Keratinocyte (primary cell): ENCODE measurements around the gene OLIG3. TPM values are rescaled to one million over a fixed set of nuclear protein-coding genes. Genes with fewer than 3 reads are reported as not detected.

ENCODE experiments used
- DNase-seq: peaks from one replicate; pipeline ENCODE4 v3.0.0-alpha.2; 2011; ENCODE audit warnings: low read depth, missing footprints, low spot score
- FAIRE-seq: peaks from 2 replicates; lab custom pipeline; 2011; peaks lifted over from hg19 to GRCh38; lab: Jason Lieb, UNC
- H2AFZ ChIP-seq: 2 replicates; pipeline ENCODE4 v1.6.0; 2012; ENCODE audit warnings: low read length, control low read depth, inconsistent platforms; ENCODE audit not compliant: control insufficient read depth
- H3K27ac ChIP-seq: 2 replicates; pipeline ENCODE4 v1.5.1; 2011; ENCODE audit warnings: low read length; ENCODE audit not compliant: control insufficient read depth, insufficient read depth
- H3K27me3 ChIP-seq: 3 replicates; pipeline ENCODE4 v1.6.0; 2011; ENCODE audit warnings: low read length; ENCODE audit not compliant: control insufficient read depth, insufficient read depth; ENCODE audit errors: extremely low read depth
- H3K36me3 ChIP-seq, 2 experiments: 2 replicates in 1 of 2; 3 replicates in 1 of 2; pipeline ENCODE4 v1.5.1; 2011; ENCODE audit warnings: low read length in 2 of 2, mild to moderate bottlenecking in 1 of 2; ENCODE audit not compliant: control insufficient read depth in 2 of 2, insufficient read depth in 2 of 2; ENCODE audit errors: extremely low read depth in 1 of 2
- H3K4me1 ChIP-seq: 3 replicates; pipeline ENCODE4 v1.5.1; 2011; ENCODE audit warnings: low read length; ENCODE audit not compliant: control insufficient read depth, insufficient read depth; ENCODE audit errors: extremely low read depth
- H3K4me2 ChIP-seq: 3 replicates; pipeline ENCODE4 v1.6.0; 2011; ENCODE audit warnings: low read depth, low read length; ENCODE audit not compliant: control insufficient read depth, insufficient read depth; ENCODE audit errors: extremely low read depth
- H3K4me3 ChIP-seq, 3 experiments: fragments of 200-600 bp in 1 of 3; sonication (generic) in 1 of 3; 2 replicates in 2 of 3; 3 replicates in 1 of 3; pipeline ENCODE4 v1.5.1; 2011 to 2016; ENCODE audit warnings: low read length in 3 of 3, mild to moderate bottlenecking in 3 of 3, control low read depth in 2 of 3, inconsistent platforms in 1 of 3, low read depth in 1 of 3, mixed read lengths in 1 of 3, mixed run types in 1 of 3, moderate library complexity in 1 of 3; ENCODE audit not compliant: control insufficient read depth in 2 of 3, insufficient read depth in 2 of 3; ENCODE audit errors: extremely low read depth in 1 of 3
- H3K79me2 ChIP-seq: 2 replicates; pipeline ENCODE4 v1.6.0; 2012; ENCODE audit warnings: low read length; ENCODE audit not compliant: control insufficient read depth, insufficient read depth
- H3K9ac ChIP-seq: 3 replicates; pipeline ENCODE4 v1.6.0; 2011; ENCODE audit warnings: low read length; ENCODE audit not compliant: control insufficient read depth, insufficient read depth; ENCODE audit errors: extremely low read depth
- H3K9me1 ChIP-seq: 3 replicates; pipeline ENCODE4 v1.6.0; 2011; ENCODE audit warnings: low read length; ENCODE audit not compliant: control insufficient read depth, insufficient read depth; ENCODE audit errors: extremely low read depth
- H3K9me3 ChIP-seq: 2 replicates; pipeline ENCODE4 v1.5.1; 2012; ENCODE audit warnings: low read depth, low read length; ENCODE audit not compliant: control insufficient read depth
- H4K20me1 ChIP-seq: 3 replicates; pipeline ENCODE4 v1.6.0; 2011; ENCODE audit warnings: low read length; ENCODE audit not compliant: control insufficient read depth, insufficient read depth; ENCODE audit errors: extremely low read depth
- CTCF ChIP-seq, 3 experiments: IDR thresholded peaks in 1 of 3; conservative IDR thresholded peaks in 1 of 3; optimal IDR thresholded peaks in 1 of 3; 2 replicates in 2 of 3; 3 replicates in 1 of 3; pipeline versions ENCODE3 to v1.5.1; 2011; ENCODE audit warnings: low read length in 3 of 3, mild to moderate bottlenecking in 3 of 3, moderate library complexity in 2 of 3, control low read depth in 1 of 3, inconsistent platforms in 1 of 3; ENCODE audit not compliant: insufficient read depth in 2 of 3; ENCODE audit errors: extremely low read depth in 1 of 3
- EZH2 ChIP-seq: IDR thresholded peaks from one replicate; pipeline ENCODE4 v1.6.1; 2012; ENCODE audit warnings: inconsistent platforms, mild to moderate bottlenecking, low read length, moderate library complexity
- dilution Hi-C: fragments of 300-500 bp; cut with MboI; formaldehyde crosslinking; loops from one replicate; pipeline ENCODE4 v1.7.0; 2020; ENCODE audit warnings: low sequenced_read_pairs; ENCODE audit not compliant: extremely low pct_ligation_motif_present
- polyA plus RNA-seq, 5 experiments: library from polyadenylated mRNA; depleted of rRNA in 3 of 5; stranded (reverse) in 3 of 5; stranded (forward) in 1 of 5; unstranded in 1 of 5; fragments of >200 nt; gene quantifications; 1 replicate in 1 of 5; 2 replicates in 3 of 5; 3 replicates in 1 of 5; pipeline versions ENCODE4 v1.2.1 to v1.2.3, GENCODE V29; 2011 to 2012; ENCODE audit warnings: missing spikeins in 2 of 5, low read depth in 1 of 5, low replicate concordance in 1 of 5

OLIG3 gene
- polyA plus RNA-seq, 1 donor (not counting 4 experiments of a cell fraction or from before 2014, with no cell fraction given) = not detected

GRCh38 chr6:137486416-137486815 is 7.8 kb downstream of the OLIG3 start:
- Histone ChIP-seq H3K27ac (no peak overlapping the region), H3K9me3 (no peaks in the 10 kb centered on the region), H3K79me2 (no peaks in the 10 kb centered on the region), H3K9ac (no peak overlapping the region), H3K27me3 (peaks cover 63% of the 10 kb centered on the region), H3K4me1 (no peaks in the 10 kb centered on the region), H3K9me1 (no peaks in the 10 kb centered on the region), H3K36me3 (no peaks in the 10 kb centered on the region), H4K20me1 (no peaks in the 10 kb centered on the region), H3K4me2 (no peak overlapping the region), H2AFZ (no peak overlapping the region), H3K4me3 (no peak overlapping the region)
- dilution Hi-C loops = no loop called here
- no peak for TF ChIP-seq CTCF (optimal IDR thresholded peaks at IDR 0.05 in 1 of 3, IDR thresholded peaks at IDR 0.05 in 1 of 3, conservative IDR thresholded peaks at IDR 0.05 in 1 of 3; ENCODE audit: extremely low read depth in 1 of 3, insufficient read depth in 2 of 3, low read length in 3 of 3)
- no peak for TF ChIP-seq EZH2
- FAIRE-seq (no peak), DNase-seq (no peak)

GRCh38 chr6:137480431-137480830 is 13.8 kb downstream of the OLIG3 start:
- H3K79me2 ChIP-seq = no peaks in the 10 kb centered on the region

More at GRCh38 chr6:137480431-137480830, 13.8 kb downstream of the OLIG3 start:
- DNase-seq = no peak
- H3K36me3 ChIP-seq = no peaks in the 10 kb centered on the region
- H3K4me1 ChIP-seq = no peaks in the 10 kb centered on the region
- FAIRE-seq = no peak
- dilution Hi-C loops = no loop called here
- no peaks in the 10 kb centered on the region for H3K9me3 ChIP-seq
- peaks cover 11% of the 10 kb centered on the region for H3K27me3 ChIP-seq
- no peak overlapping the region for H2AFZ ChIP-seq
- H3K4me3 ChIP-seq = no peak overlapping the region
- TF ChIP-seq CTCF (optimal IDR thresholded peaks at IDR 0.05 in 1 of 3, IDR thresholded peaks at IDR 0.05 in 1 of 3, conservative IDR thresholded peaks at IDR 0.05 in 1 of 3; ENCODE audit: extremely low read depth in 1 of 3, insufficient read depth in 2 of 3, low read length in 3 of 3) (no peak), EZH2 (no peak)
- H3K4me2 ChIP-seq = no peak overlapping the region
- H3K27ac ChIP-seq = no peak overlapping the region
- H3K9ac ChIP-seq = no peak overlapping the region
- no peaks in the 10 kb centered on the region for H3K9me1 ChIP-seq
- H4K20me1 ChIP-seq = no peaks in the 10 kb centered on the region
